Vagina (tissue), 2 donors: ENCODE measurements around the gene LGALS3. TPM values are rescaled to one million over a fixed set of nuclear protein-coding genes. Genes with fewer than 3 reads are reported as not detected.

Experiments used
- DNase-seq, 2 donors: peaks; one replicate each; pipeline ENCODE4 v3.0.0-alpha.2; 2017; ENCODE audit errors: extremely low spot score in 2 of 2
- H3K27ac ChIP-seq: fragments of 200-600 bp; sonication (generic); one replicate; pipeline ENCODE4 v1.5.1; 2019
- H3K27me3 ChIP-seq: fragments of 200-600 bp; sonication (generic); one replicate; pipeline ENCODE4 v1.5.1; 2019
- H3K36me3 ChIP-seq, 2 donors: fragments of 200-600 bp; sonication (generic); one replicate each; pipeline ENCODE4 v1.5.1; 2017 to 2019
- H3K4me1 ChIP-seq: fragments of 200-600 bp; sonication (generic); one replicate; pipeline ENCODE4 v1.5.1; 2019
- H3K4me3 ChIP-seq, 2 donors: fragments of 200-600 bp; sonication (generic); 1 replicate in 1 of 2; 2 replicates in 1 of 2; pipeline ENCODE4 v1.5.1; 2016 to 2019
- H3K9me3 ChIP-seq: fragments of 200-600 bp; sonication (generic); one replicate; pipeline ENCODE4 v1.5.1; 2019
- CTCF ChIP-seq, 3 experiments: fragments of 450-650 bp in 2 of 3; fragments of 200-600 bp in 1 of 3; sonication (generic) in 1 of 3; IDR thresholded peaks; one replicate each; pipeline ENCODE4 v1.5.1; 2017 to 2019; ENCODE audit warnings: antibody characterized with exemption in 3 of 3, mild to moderate bottlenecking in 2 of 3, moderate library complexity in 2 of 3
- POLR2A ChIP-seq, 2 donors: fragments of 450-650 bp; IDR thresholded peaks; one replicate each; pipeline ENCODE4 v1.6.1; 2017; ENCODE audit warnings: antibody characterized with exemption in 2 of 2, mild to moderate bottlenecking in 2 of 2, moderate library complexity in 2 of 2
- POLR2AphosphoS5 ChIP-seq, 2 donors: sonication (generic); formaldehyde crosslinking; IDR thresholded peaks; one replicate each; pipeline ENCODE4 v1.9.0; 2017; ENCODE audit warnings: antibody characterized with exemption in 2 of 2, mild to moderate bottlenecking in 2 of 2, low read depth in 1 of 2; ENCODE audit not compliant: insufficient read depth in 1 of 2
- intact Hi-C: fragments of 100-400 bp; cut with DNase I; formaldehyde crosslinking; loops from one replicate; pipeline ENCODE4 v1.15.1; 2023
- total RNA-seq: library from RNA; depleted of rRNA; stranded (reverse); fragments of >200 nt; gene quantifications from one replicate; pipeline ENCODE4 v1.2.3, GENCODE V29; 2016

LGALS3 gene
- total RNA-seq, 1 donor from 2014 or later = 417 TPM

GRCh38 chr14:55188686-55189295, 59.7 kb downstream of the LGALS3 start:
- no peak overlapping the region for H3K27ac ChIP-seq
- H3K9me3 ChIP-seq = no peaks in the 10 kb centered on the region
- no peak overlapping the region for H3K4me3 ChIP-seq
- intact Hi-C loops = no loop called here
- DNase-seq = no peak
- H3K36me3 ChIP-seq = no peaks in the 10 kb centered on the region
- peaks cover 15% of the 10 kb centered on the region for H3K4me1 ChIP-seq
- TF ChIP-seq POLR2AphosphoS5 (IDR thresholded peaks at IDR 0.05; ENCODE audit: insufficient read depth in 1 of 2, low read depth in 1 of 2) = no peak
- no peak for TF ChIP-seq CTCF (IDR thresholded peaks at IDR 0.05)
- no peak for TF ChIP-seq POLR2A (IDR thresholded peaks at IDR 0.05)
- no peaks in the 10 kb centered on the region for H3K27me3 ChIP-seq

- TF ChIP-seq CTCF (IDR thresholded peaks at IDR 0.05) (no peak), POLR2AphosphoS5 (IDR thresholded peaks at IDR 0.05; ENCODE audit: insufficient read depth in 1 of 2, low read depth in 1 of 2) (no peak), POLR2A (IDR thresholded peaks at IDR 0.05) (no peak)
- Histone ChIP-seq H3K27ac (no peak overlapping the region), H3K4me1 (peaks cover 15% of the 10 kb centered on the region), H3K4me3 (peak overlapping the region; percentile 38 to 57), H3K9me3 (no peaks in the 10 kb centered on the region), H3K27me3 (no peaks in the 10 kb centered on the region), H3K36me3 (no peaks in the 10 kb centered on the region)
- DNase-seq = no peak
- intact Hi-C loops = no loop called here
Observed at GRCh38 chr14:55190906-55191202, 61.8 kb downstream of the LGALS3 start.

GRCh38 chr14:55191203-55192053, 62.4 kb downstream of the LGALS3 start, which contains the start of gene DLGAP5:
DLGAP5 (minus strand) TSS chr14:55191585; CDS start chr14:55189179, 2,406 bp downstream.
- H3K4me1 ChIP-seq = peaks cover 15% of the 10 kb centered on the region
- no peaks in the 10 kb centered on the region for H3K36me3 ChIP-seq

GRCh38 chr14:55192054-55192621, 63.1 kb downstream of the LGALS3 start:
- Histone ChIP-seq H3K9me3 (no peaks in the 10 kb centered on the region), H3K4me1 (peaks cover 15% of the 10 kb centered on the region), H3K27ac (peak overlapping the region; percentile 73), H3K4me3 (peak overlapping the region; percentile 38 to 57), H3K36me3 (no peaks in the 10 kb centered on the region), H3K27me3 (no peaks in the 10 kb centered on the region)
- no peak for DNase-seq
- TF ChIP-seq POLR2A (IDR thresholded peaks at IDR 0.05) (no peak), POLR2AphosphoS5 (IDR thresholded peaks at IDR 0.05; ENCODE audit: insufficient read depth in 1 of 2, low read depth in 1 of 2) (no peak), CTCF (IDR thresholded peaks at IDR 0.05) (no peak)
- intact Hi-C loops = no loop called here

More at GRCh38 chr14:55191203-55192053, 62.4 kb downstream of the LGALS3 start, which contains the start of gene DLGAP5:
- no peaks in the 10 kb centered on the region for H3K9me3 ChIP-seq
- H3K27me3 ChIP-seq = no peaks in the 10 kb centered on the region
- DNase-seq = peak in 1 of 2 donors; percentile 96
- peak; percentile 84 to 94 for TF ChIP-seq POLR2AphosphoS5 (IDR thresholded peaks at IDR 0.05; ENCODE audit: insufficient read depth in 1 of 2, low read depth in 1 of 2)
- no peak for TF ChIP-seq CTCF (IDR thresholded peaks at IDR 0.05)
- intact Hi-C loops = no loop called here
- H3K4me3 ChIP-seq = peak within 1 kb of the TSS; percentile 38 to 57
- peak within 1 kb of the TSS; percentile 73 for H3K27ac ChIP-seq
